ENCODE measurements around the gene PPEF2. TPM values are rescaled to one million over a fixed set of nuclear protein-coding genes. Genes with fewer than 3 reads are reported as not detected.

PPEF2 gene
- total RNA-seq, result not detected

GRCh38 chr4:75902352-75902751, at the start of gene PPEF2:
Gene PPEF2, minus strand, starts transcription at chr4:75902452. Its CDS starts 6,127 bp downstream, at chr4:75896325.
- no peak for DNase-seq (ENCODE audit: extremely low spot score in 2 of 2)
- intact Hi-C loops (cut with DNase I), result no loop called here

GRCh38 chr4:75950213-75950815, 48.1 kb upstream of the PPEF2 start:
- H3K9me3 ChIP-seq, result no peaks in the 10 kb centered on the region
- H3K4me1 ChIP-seq, result no peaks in the 10 kb centered on the region
- TF ChIP-seq POLR2A (IDR thresholded peaks at IDR 0.05) (no peak), POLR2AphosphoS5 (IDR thresholded peaks at IDR 0.05; ENCODE audit: insufficient read depth in 1 of 2, low read depth in 1 of 2) (no peak), CTCF (IDR thresholded peaks at IDR 0.05) (no peak)
- no peak for DNase-seq (ENCODE audit: extremely low spot score in 2 of 2)
- no peak overlapping the region for H3K4me3 ChIP-seq
- no peak overlapping the region for H3K27ac ChIP-seq
- intact Hi-C loops (cut with DNase I), result no loop called here
- no peaks in the 10 kb centered on the region for H3K27me3 ChIP-seq
- peaks cover 0 to 59% of the 10 kb centered on the region in 2 donors for H3K36me3 ChIP-seq

More at GRCh38 chr4:75902352-75902751, at the start of gene PPEF2:
- Histone ChIP-seq H3K27ac (no peak within 1 kb of the TSS), H3K9me3 (no peaks in the 10 kb centered on the region), H3K36me3 (no peaks in the 10 kb centered on the region), H3K4me3 (no peak within 1 kb of the TSS), H3K27me3 (no peaks in the 10 kb centered on the region), H3K4me1 (no peaks in the 10 kb centered on the region)
- no peak for TF ChIP-seq CTCF (IDR thresholded peaks at IDR 0.05)
- no peak for TF ChIP-seq POLR2AphosphoS5 (IDR thresholded peaks at IDR 0.05; ENCODE audit: insufficient read depth in 1 of 2, low read depth in 1 of 2)
- no peak for TF ChIP-seq POLR2A (IDR thresholded peaks at IDR 0.05)

- TF ChIP-seq POLR2A (IDR thresholded peaks at IDR 0.05) (no peak), POLR2AphosphoS5 (IDR thresholded peaks at IDR 0.05; ENCODE audit: insufficient read depth in 1 of 2, low read depth in 1 of 2) (no peak), CTCF (IDR thresholded peaks at IDR 0.05) (no peak)
- Histone ChIP-seq H3K9me3 (no peaks in the 10 kb centered on the region), H3K27me3 (no peaks in the 10 kb centered on the region), H3K4me3 (no peak overlapping the region), H3K4me1 (no peaks in the 10 kb centered on the region), H3K27ac (no peak overlapping the region), H3K36me3 (peaks cover 0 to 48% of the 10 kb centered on the region in 2 donors)
- intact Hi-C loops (cut with DNase I), result no loop called here
- DNase-seq (ENCODE audit: extremely low spot score in 2 of 2), result no peak
These were observed 46.7 kb upstream of the PPEF2 start for GRCh38 chr4:75948822-75949444.

GRCh38 chr4:75940692-75941253, 38.5 kb upstream of the PPEF2 start, which contains the start of gene NAAA:
Gene NAAA, minus strand, starts transcription at chr4:75941013. Its CDS starts 64 bp downstream, at chr4:75940949.
- intact Hi-C loops (cut with DNase I), result no loop called here
- peak in 1 of 2 donors; percentile 31 for TF ChIP-seq POLR2A (IDR thresholded peaks at IDR 0.05)
- no peak for TF ChIP-seq CTCF (IDR thresholded peaks at IDR 0.05)
- TF ChIP-seq POLR2AphosphoS5 (IDR thresholded peaks at IDR 0.05; ENCODE audit: insufficient read depth in 1 of 2, low read depth in 1 of 2), result peak in 1 of 2 donors; percentile 45
- Histone ChIP-seq H3K36me3 (no peaks in the 10 kb centered on the region), H3K27ac (peak within 1 kb of the TSS; percentile 78), H3K4me3 (peak within 1 kb of the TSS; percentile 79 to 87), H3K27me3 (no peaks in the 10 kb centered on the region), H3K4me1 (peaks cover 9% of the 10 kb centered on the region), H3K9me3 (no peaks in the 10 kb centered on the region)
- no peak for DNase-seq (ENCODE audit: extremely low spot score in 2 of 2)
